Stimulated activated effector memory CD8-positive, alpha-beta T cell treated with anti-CD3 and anti-CD28 coated beads, Interleukin-12 subunit alpha, Interleukin-12 subunit beta, amount 100 ng/mL, for 72 hours (primary cell): ENCODE measurements around the gene FGF12.
"Not testable (repeated sequence)": the region's sequence is repeated elsewhere in the genome, so short reads cannot be mapped to it uniquely, and the experiment has no call there.

Experiments used
- ATAC-seq: fragments of 150-1000 bp; cut with Tn5 transposase; 2 replicates; pipeline ENCODE4 v1.10.0; 2021
- DNase-seq, 2 donors: peaks; one replicate each; pipeline ENCODE4 v3.0.0; 2021 to 2022; ENCODE audit warnings: low spot score in 2 of 2
- H3K27ac Mint-ChIP-seq: one replicate; pipeline ENCODE4 v1.8.0; 2022; ENCODE audit warnings: mild to moderate bottlenecking, mixed read lengths
- H3K36me3 Mint-ChIP-seq: one replicate; pipeline ENCODE4 v1.8.0; 2022; ENCODE audit warnings: mild to moderate bottlenecking, mixed read lengths
- H3K4me1 Mint-ChIP-seq: one replicate; pipeline ENCODE4 v1.8.0; 2022; ENCODE audit warnings: mixed read lengths
- H3K4me3 Mint-ChIP-seq: one replicate; pipeline ENCODE4 v1.8.0; 2022; ENCODE audit warnings: mild to moderate bottlenecking, mixed read lengths
- H3K9me3 Mint-ChIP-seq: one replicate; pipeline ENCODE4 v1.8.0; 2022; ENCODE audit warnings: mixed read lengths

Gene FGF12

DNA sequence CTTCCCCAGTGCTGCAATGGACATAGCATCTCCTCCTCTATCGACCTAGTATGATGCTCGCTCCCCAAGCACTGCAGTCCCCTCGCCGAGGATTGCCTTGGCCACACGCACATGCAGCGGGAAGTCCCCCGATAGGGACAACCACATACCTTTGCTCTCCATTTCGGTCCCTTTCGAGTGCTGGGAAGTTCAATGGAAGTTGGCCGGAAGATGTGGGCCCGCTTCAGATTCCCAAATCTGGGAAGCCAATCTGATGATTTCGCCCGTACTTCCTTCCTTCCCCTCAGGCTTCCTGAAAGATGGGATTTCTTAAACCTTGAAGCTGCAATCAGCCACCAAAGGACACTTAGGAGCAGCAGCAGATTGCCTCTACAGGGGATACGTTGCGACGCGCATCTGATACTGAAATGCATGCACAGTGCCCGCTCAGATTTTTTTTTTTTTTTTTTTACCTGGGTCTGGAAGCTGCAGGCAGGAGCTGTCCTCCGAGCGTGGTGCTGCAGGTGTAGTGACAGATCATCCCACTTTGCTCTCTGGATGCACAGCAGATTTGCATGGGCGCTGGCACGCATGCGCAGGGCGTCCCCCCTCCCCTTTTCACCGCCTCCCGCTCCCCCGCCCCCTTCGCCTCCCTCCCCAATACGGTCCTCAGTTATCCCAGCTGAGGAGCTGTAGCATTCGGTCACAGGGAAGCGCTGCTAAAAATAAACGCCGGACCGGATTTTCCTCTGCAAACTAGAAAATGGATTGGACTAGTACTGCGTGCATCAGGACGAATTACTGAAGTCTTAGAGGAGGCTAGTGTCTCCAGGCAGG is at the start of gene FGF12:
TSS of gene FGF12 (minus strand) at position 510 of the 816 bp plus-strand sequence.
- H3K4me3 Mint-ChIP-seq, result no peak within 1 kb of the TSS
- H3K36me3 Mint-ChIP-seq, result no peaks in the 10 kb centered on the region
- no peaks in the 10 kb centered on the region for H3K4me1 Mint-ChIP-seq
- no peak for DNase-seq
- ATAC-seq, result no peak
- peaks cover 6% of the 10 kb centered on the region for H3K9me3 Mint-ChIP-seq
- no peak within 1 kb of the TSS for H3K27ac Mint-ChIP-seq

DNA sequence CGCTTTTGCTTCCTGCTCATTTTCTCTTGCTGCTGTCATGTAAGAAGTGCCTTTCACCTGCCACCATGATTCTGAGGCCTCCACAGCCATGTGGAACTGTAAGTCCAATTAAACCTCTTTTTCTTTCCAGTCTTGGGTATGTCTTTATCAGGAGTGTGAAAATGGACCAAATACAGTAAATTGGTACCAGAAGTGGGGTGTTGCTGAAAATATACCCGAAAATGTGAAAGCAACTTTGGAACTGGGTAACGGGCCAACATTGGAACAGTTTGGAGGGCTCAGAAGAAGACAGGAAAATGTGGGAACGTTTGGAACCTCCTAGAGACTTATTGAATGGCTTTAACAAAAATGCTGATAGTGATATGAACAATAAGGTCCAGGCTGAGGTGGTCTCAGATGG is 47.0 kb upstream of the FGF12 start:
- ATAC-seq, H3K4me3 Mint-ChIP-seq: not testable (repeated sequence)

DNA sequence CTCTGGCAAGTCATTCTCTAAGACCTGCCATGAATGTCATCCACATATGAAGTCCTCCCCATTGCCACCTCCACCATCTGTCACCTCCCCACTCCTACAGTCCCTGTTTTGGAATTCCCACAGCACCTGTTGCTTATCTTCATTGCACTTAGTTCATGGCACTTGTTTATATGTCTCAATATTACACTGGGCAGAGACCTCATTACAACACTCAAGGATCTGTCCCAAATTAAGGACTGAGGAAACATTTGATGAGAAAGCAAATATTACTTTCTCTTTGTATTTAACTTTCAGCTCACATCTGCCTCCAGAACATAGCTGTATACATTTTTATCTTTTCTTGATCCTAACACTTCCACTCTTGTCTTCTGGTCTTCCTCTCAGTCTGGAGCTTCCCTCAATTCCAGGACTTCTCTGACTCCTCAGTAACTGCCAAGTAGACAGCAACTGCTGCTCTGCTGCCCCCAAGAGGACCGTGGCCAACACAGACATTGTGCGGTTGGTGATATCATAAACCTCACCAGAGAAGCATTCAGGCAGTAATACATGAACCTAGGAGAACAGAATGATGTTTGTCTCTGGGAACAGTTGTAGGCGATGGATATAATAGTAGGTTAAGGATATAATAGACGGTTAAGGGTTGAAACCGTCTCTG is 45.0 kb upstream of the FGF12 start:
- ATAC-seq (no peak), DNase-seq (no peak)
- Mint-ChIP-seq H3K36me3 (no peaks in the 10 kb centered on the region), H3K9me3 (peaks cover 21% of the 10 kb centered on the region), H3K4me3 (no peak overlapping the region), H3K4me1 (no peaks in the 10 kb centered on the region), H3K27ac (no peak overlapping the region)

More for the DNA sequence above, 47.0 kb upstream of the FGF12 start:
- H3K27ac Mint-ChIP-seq, DNase-seq, H3K36me3 Mint-ChIP-seq, H3K4me1 Mint-ChIP-seq: not testable (repeated sequence)
- H3K9me3 Mint-ChIP-seq, result peaks cover 21% of the 10 kb centered on the region

DNA sequence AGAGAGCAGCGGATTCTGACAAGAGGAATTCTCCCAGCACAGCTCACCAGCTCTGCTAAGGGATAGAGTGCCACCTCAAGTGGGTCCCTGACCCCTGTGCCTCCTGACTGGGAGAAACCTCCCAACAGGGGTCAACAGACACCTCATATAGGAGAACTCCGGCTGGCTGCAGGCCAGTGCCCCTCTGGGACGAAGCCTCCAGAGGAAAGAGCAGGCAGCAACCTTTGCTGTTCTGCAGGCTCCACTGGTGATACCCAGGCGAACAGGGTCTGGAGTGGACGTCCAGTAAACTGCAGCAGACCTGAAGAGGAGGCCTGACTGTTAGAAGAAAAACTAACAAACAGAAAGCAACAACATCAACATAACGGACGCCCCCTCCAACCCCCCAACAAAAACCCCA is 31.3 kb upstream of the FGF12 start:
- Mint-ChIP-seq H3K4me3 (no peak overlapping the region), H3K27ac (no peak overlapping the region), H3K9me3 (peaks cover 6% of the 10 kb centered on the region), H3K36me3 (no peaks in the 10 kb centered on the region), H3K4me1 (no peaks in the 10 kb centered on the region)
- DNase-seq (no peak), ATAC-seq (no peak)

DNA sequence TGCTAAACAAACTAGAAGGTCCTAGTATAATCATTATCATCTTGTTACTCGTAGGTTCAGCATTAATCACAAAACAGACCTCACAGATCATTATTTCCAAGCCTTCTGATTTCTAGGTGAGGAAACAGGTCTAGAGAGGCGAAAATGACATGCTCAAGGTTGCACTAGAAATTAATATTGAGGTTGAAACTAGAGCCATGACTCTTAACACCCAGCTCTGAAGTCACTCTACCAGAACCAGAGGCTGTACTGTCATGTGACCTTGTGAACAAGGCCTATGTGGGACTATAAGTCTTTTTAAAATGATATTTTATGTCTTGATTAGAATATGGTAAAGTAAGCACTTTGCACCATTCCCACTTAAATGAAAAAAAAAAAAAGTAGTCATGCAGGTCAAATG is 23.8 kb upstream of the FGF12 start:
- Mint-ChIP-seq H3K4me3 (no peak overlapping the region), H3K9me3 (peaks cover 8% of the 10 kb centered on the region), H3K27ac (no peak overlapping the region), H3K4me1 (no peaks in the 10 kb centered on the region), H3K36me3 (no peaks in the 10 kb centered on the region)
- DNase-seq, result no peak
- ATAC-seq, result no peak

DNA sequence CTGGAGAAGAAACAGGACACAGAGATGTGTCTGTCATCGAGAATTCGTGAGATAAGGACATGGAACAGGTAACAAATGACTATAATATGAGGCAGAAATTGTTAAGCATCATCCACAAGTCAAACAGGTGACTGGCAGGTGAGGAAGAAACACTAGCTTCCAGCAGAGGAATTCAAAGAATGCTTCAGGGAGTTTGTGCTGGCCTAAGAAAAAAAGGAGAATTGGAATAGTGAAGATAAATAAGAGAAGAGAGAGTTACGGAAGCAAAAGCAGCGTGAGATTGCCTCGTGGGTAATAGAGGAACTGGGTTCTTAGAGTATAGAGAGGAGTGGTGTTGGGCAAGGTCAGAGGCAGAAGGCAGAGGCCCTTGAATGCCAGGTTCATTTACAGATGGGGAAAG is 22.9 kb upstream of the FGF12 start:
- Mint-ChIP-seq H3K9me3 (peaks cover 12% of the 10 kb centered on the region), H3K4me3 (no peak overlapping the region), H3K27ac (no peak overlapping the region), H3K4me1 (no peaks in the 10 kb centered on the region), H3K36me3 (no peaks in the 10 kb centered on the region)
- DNase-seq, result no peak
- no peak for ATAC-seq

DNA sequence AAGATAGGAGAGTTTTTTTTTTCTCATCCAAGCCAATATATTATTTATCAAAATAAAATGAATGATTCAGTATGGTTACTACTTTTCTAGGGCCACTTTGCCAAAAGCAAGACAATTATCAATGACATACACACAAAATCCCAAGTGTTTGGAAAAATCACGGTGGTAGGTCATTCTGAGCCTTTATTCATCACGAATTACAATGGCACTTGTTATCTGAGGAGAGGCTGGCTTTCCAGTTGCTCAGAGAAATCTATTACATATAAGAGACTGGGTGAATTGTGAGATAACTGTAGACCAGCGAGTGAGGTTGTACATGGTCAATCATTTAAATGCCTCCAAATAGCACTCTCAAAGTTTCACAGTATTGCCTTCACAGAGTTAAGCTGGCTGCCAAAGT is 20.4 kb upstream of the FGF12 start:
- no peaks in the 10 kb centered on the region for H3K36me3 Mint-ChIP-seq
- no peak overlapping the region for H3K4me3 Mint-ChIP-seq
- no peak overlapping the region for H3K27ac Mint-ChIP-seq
- peaks cover 11% of the 10 kb centered on the region for H3K9me3 Mint-ChIP-seq
- ATAC-seq, result no peak
- H3K4me1 Mint-ChIP-seq, result no peaks in the 10 kb centered on the region
- DNase-seq, result no peak

DNA sequence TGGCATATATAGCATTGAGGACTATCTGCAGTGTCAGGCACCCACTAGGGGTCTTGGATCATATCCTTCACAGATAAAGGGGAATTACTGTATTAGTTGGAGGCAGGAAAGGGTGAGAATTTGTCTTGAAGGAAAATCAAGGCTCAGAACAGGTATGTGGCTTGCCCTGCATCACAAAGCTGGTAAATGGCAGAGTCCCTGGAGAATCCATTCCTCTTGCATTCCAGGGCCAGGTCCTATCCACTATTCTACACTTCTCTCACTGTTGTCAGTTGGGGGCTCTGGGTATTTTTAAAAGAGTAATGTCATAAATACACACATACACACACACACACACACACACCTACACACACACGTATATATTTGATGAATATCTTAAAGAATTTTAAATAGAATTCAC is 19.8 kb upstream of the FGF12 start:
- no peak for ATAC-seq
- H3K36me3 Mint-ChIP-seq, result no peaks in the 10 kb centered on the region

DNA sequence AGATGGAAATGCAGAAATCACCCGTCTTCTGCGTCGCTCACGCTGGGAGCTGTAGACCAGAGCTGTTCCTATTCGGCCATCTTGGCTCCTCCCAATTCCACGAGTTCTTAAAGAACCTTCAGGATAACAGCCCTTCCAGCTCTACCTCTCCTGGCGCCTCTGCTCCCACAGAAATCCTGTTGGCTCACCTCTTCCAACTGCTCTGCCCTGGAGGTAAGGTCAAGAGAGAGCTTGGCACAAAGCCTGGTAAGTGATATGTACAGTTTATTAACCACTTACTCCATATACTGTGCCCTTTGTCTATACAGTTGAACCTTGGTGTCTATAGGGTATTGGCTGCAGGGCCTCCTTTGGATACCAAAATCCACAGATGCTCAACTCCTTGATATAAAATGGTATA is 17.8 kb upstream of the FGF12 start:
- no peaks in the 10 kb centered on the region for H3K36me3 Mint-ChIP-seq

More for the DNA sequence above, 19.8 kb upstream of the FGF12 start:
- Mint-ChIP-seq H3K4me1 (no peaks in the 10 kb centered on the region), H3K9me3 (peaks cover 11% of the 10 kb centered on the region), H3K27ac (no peak overlapping the region), H3K4me3 (no peak overlapping the region)
- no peak for DNase-seq

DNA sequence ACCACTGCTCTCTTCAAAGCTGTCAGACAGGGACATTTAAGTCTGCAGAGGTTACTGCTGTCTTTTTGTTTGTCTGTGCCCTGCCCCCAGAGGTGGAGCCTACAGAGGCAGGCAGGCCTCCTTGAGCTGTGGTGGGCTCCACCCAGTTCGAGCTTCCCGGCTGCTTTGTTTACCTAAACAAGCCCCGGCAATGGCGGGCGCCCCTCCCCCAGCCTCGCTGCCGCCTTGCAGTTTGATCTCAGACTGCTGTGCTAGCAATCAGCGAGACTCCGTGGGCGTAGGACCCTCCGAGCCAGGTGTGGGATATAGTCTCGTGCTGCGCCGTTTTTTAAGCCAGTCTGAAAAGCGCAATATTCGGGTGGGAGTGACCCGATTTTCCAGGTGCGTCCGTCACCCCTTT is 17.3 kb upstream of the FGF12 start:
- ATAC-seq, H3K4me3 Mint-ChIP-seq, H3K9me3 Mint-ChIP-seq, H3K27ac Mint-ChIP-seq, H3K4me1 Mint-ChIP-seq, DNase-seq, H3K36me3 Mint-ChIP-seq: not testable (repeated sequence)

More for the DNA sequence above, 17.8 kb upstream of the FGF12 start:
- no peak for ATAC-seq
- no peak for DNase-seq
- no peak overlapping the region for H3K27ac Mint-ChIP-seq
- peaks cover 10% of the 10 kb centered on the region for H3K9me3 Mint-ChIP-seq
- H3K4me1 Mint-ChIP-seq, result no peaks in the 10 kb centered on the region
- H3K4me3 Mint-ChIP-seq, result no peak overlapping the region

DNA sequence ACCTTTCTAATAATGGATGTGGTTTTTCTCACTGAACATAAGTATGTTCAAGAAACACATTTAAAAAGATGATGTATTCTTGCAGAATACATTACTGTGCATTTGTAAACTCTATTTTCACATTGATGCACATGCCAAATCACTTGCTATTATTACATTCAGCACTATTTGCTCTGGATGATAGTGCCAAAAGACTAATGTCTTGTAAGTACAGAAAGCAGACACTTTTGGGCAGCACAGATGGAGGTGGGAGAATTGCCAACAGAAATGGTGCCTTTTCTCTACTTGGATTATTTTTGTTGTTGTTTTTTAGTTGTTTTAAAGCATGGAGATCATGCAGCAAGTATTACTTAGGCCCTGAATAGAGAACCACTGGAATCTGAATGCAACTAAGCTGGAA is 10.2 kb upstream of the FGF12 start:
- Mint-ChIP-seq H3K36me3 (no peaks in the 10 kb centered on the region), H3K4me3 (no peak overlapping the region), H3K4me1 (no peaks in the 10 kb centered on the region), H3K9me3 (peaks cover 3% of the 10 kb centered on the region), H3K27ac (no peak overlapping the region)
- DNase-seq, result no peak
- ATAC-seq, result no peak

DNA sequence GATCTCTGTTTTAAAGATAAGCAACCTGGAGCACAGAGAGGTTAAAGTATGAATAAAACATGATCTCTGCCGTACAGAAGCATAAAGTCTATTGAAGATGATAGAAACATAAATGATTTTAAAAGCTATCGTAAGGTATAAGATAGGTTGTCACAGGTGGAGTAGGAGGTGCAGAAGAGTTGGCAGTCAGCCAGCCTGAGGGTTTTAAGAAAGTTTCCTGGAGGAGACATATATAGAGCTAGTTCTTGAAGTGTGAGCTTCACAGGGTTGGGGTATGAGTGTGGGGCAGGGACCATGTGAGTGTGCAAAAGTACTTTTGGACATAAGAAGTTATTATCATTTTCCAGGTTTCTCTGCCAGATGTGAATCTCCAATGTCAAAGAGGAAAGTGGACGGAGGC is 3.9 kb upstream of the FGF12 start:
- DNase-seq (no peak), ATAC-seq (no peak)
- Mint-ChIP-seq H3K4me1 (no peaks in the 10 kb centered on the region), H3K4me3 (no peak overlapping the region), H3K36me3 (no peaks in the 10 kb centered on the region), H3K9me3 (peaks cover 6% of the 10 kb centered on the region), H3K27ac (no peak overlapping the region)

DNA sequence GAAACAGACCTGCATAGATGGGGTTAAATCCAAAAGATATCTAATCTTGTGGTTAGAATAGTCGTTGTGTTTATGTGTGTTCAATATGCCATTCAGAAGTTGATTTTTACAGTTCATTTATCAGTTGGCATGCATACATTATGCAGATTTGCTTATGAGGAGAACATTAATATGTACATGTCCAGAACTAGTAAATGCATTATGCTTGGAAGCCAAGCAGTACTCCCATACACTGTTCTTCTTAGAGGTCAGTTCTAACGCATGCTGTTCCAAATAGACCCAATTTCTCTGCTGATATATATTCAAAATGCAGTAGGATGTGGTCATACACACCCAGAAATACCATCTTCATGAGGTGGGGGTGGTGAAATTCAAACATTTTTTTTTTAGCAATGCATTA is 956 bp downstream of the FGF12 start:
- no peak for DNase-seq

DNA sequence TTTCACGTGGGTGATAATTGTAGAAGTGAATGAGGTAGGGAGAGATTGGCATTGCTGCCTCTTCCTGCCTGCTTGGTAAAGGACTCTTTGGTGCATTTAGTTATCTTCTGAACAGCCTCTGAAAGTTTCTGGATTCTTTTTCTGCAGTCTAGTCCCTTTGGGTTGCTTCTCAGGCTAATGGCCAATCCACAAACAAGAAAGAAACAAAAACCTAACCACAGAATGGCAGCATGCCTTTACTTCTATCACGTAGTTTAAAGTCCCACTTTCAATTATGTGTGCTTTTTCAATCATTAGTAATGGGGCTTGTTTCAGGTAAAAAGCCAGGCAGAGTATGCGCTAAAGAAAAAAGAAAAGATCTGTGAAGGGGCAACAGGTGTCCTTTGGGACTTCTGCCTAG is 7.4 kb downstream of the FGF12 start:
- no peak overlapping the region for H3K27ac Mint-ChIP-seq
- ATAC-seq, result no peak
- no peaks in the 10 kb centered on the region for H3K9me3 Mint-ChIP-seq
- no peaks in the 10 kb centered on the region for H3K4me1 Mint-ChIP-seq
- no peak for DNase-seq
- no peaks in the 10 kb centered on the region for H3K36me3 Mint-ChIP-seq
- no peak overlapping the region for H3K4me3 Mint-ChIP-seq

More for the DNA sequence above, 956 bp downstream of the FGF12 start:
- ATAC-seq, result no peak
- H3K9me3 Mint-ChIP-seq, result peaks cover 6% of the 10 kb centered on the region
- no peaks in the 10 kb centered on the region for H3K36me3 Mint-ChIP-seq
- no peak overlapping the region for H3K27ac Mint-ChIP-seq
- H3K4me3 Mint-ChIP-seq, result no peak overlapping the region
- no peaks in the 10 kb centered on the region for H3K4me1 Mint-ChIP-seq

DNA sequence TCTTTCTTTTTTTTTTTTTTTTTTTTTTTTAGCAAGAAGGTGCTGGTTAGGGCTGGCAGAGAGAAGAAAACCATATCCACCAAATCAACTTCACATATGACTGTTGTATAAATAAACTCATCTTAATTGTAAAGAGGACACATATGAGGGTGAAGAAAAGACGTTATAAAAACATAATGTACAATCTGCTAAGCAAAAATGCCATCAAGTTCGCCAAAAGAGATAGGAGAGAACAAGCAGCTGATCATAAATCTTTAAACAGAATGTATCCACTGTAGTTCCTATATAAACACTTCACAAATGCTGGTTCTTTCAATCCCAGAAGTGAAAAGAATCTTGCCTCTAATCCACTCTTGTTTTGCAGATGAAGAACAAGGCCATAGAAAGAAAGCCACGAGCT is 9.2 kb downstream of the FGF12 start:
- no peak overlapping the region for H3K27ac Mint-ChIP-seq
- ATAC-seq (no peak), DNase-seq (no peak)
- H3K36me3 Mint-ChIP-seq, result no peaks in the 10 kb centered on the region
- H3K9me3 Mint-ChIP-seq, result no peaks in the 10 kb centered on the region
- H3K4me3 Mint-ChIP-seq, result no peak overlapping the region
- no peaks in the 10 kb centered on the region for H3K4me1 Mint-ChIP-seq

DNA sequence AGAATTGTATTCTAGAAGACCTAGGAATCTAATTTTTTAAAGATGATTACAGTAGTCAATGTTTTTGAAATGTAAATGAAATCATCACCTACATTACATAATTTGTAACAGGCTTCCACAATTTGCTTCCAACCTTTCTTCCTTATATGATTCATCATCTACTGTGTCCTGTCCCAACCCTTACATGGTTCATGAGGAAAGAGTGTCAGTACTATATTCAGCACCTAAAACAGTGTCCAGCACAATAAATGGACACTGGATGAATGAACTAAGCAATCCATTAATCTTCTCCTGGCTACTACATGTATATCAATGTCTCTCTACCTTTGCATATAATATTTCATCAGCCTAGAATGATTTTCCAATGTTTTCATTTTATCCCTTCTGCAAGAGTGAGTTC is 12.2 kb downstream of the FGF12 start:
- H3K27ac Mint-ChIP-seq, result no peak overlapping the region
- H3K9me3 Mint-ChIP-seq, result no peaks in the 10 kb centered on the region
- DNase-seq (no peak), ATAC-seq (no peak)
- no peaks in the 10 kb centered on the region for H3K4me1 Mint-ChIP-seq
- H3K4me3 Mint-ChIP-seq, result no peak overlapping the region
- no peaks in the 10 kb centered on the region for H3K36me3 Mint-ChIP-seq
